ENCODE data around the gene SUPT3H.

DNA sequence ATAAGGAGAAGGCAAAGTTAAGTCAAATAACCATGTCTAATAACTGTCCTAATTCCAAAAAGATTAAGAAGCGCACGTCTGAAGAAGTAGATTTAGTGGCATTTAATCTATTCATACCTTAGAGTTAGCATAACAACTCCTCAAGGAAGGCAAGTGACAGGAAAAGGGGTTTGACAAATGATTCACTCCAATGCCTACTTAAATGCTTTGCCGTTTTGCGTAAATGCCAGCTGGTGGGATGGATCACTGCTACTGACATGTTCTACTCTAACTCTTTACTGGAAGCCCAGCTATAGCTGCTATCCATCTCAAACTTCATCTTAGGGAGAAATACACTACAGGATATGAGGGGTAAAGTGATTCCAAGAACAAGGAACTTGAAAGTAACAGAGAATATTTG lies 396.9 kb downstream of the SUPT3H start:
- TF ChIP-seq, protein P1, sequence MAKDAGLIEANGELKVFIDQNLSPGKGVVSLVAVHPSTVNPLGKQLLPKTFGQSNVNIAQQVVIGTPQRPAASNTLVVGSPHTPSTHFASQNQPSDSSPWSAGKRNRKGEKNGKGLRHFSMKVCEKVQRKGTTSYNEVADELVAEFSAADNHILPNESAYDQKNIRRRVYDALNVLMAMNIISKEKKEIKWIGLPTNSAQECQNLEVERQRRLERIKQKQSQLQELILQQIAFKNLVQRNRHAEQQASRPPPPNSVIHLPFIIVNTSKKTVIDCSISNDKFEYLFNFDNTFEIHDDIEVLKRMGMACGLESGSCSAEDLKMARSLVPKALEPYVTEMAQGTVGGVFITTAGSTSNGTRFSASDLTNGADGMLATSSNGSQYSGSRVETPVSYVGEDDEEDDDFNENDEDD (CRISPR knock-in tag; IDR thresholded peaks at IDR 0.05; ENCODE audit: borderline replicate concordance), result no peak
- TF ChIP-seq EZH2 (conservative IDR thresholded peaks at IDR 0.05; ENCODE audit: low read depth, low read length) (no peak), FOXK1 (CRISPR knock-in tag; IDR thresholded peaks at IDR 0.05; ENCODE audit: borderline replicate concordance, low read depth) (no peak), U2AF2 (IDR thresholded peaks at IDR 0.05; ENCODE audit: low read depth, low read length) (no peak), TAF1 (CRISPR knock-in tag; IDR thresholded peaks at IDR 0.05) (no peak), SRSF1 (optimal IDR thresholded peaks at IDR 0.05; ENCODE audit: low read depth, low read length) (no peak), ZNF225 (CRISPR knock-in tag; IDR thresholded peaks at IDR 0.05) (no peak)

Data from HepG2 (cell line).